Ectodermal cell (in vitro differentiated cells): ENCODE results near the gene ZNF205. TPM values are rescaled to one million over a fixed set of nuclear protein-coding genes. Genes with fewer than 3 reads are reported as not detected.
A peak's percentile ranks its signal among the peaks of the same experiment; 100 is the strongest.
"Not testable (repeated sequence)": the region's sequence is repeated elsewhere in the genome, so short reads cannot be mapped to it uniquely, and the experiment has no call there.

Source experiments
- H3K27ac ChIP-seq: 2 replicates; pipeline ENCODE4 v1.7.0; 2013; ENCODE audit warnings: mild to moderate bottlenecking, low read depth, low read length; ENCODE audit not compliant: insufficient read depth, poor library complexity, severe bottlenecking
- H3K27me3 ChIP-seq: 2 replicates; pipeline ENCODE4 v1.7.0; 2013; ENCODE audit warnings: mild to moderate bottlenecking, low read length; ENCODE audit not compliant: insufficient read depth, control insufficient read depth, poor library complexity, severe bottlenecking
- H3K36me3 ChIP-seq: one replicate; pipeline ENCODE4 v1.7.0; 2013; ENCODE audit warnings: low read length; ENCODE audit not compliant: control insufficient read depth, insufficient read depth
- H3K4me1 ChIP-seq: one replicate; pipeline ENCODE4 v1.7.0; 2013; ENCODE audit warnings: low read length; ENCODE audit not compliant: control insufficient read depth, insufficient read depth
- H3K4me3 ChIP-seq: 2 replicates; pipeline ENCODE4 v1.7.0; 2013; ENCODE audit warnings: low read depth, low read length, control low read depth; ENCODE audit not compliant: insufficient read depth
- H3K9me3 ChIP-seq: 2 replicates; pipeline ENCODE4 v1.7.0; 2013; ENCODE audit warnings: mild to moderate bottlenecking, low read length, moderate library complexity; ENCODE audit not compliant: control insufficient read depth
- WGBS, 2 experiments: methylation state at CpG; one replicate each; pipeline ENCODE4 v1.1.7; 2013; ENCODE audit warnings: missing lambda C conversion rate in 2 of 2; 5-methylcytosine and 5-hydroxymethylcytosine counted together
- polyA plus RNA-seq, 4 experiments: library from polyadenylated mRNA; stranded (reverse); fragments of 50-300 nt; gene quantifications; one replicate each; pipeline ENCODE4 v1.2.3, GENCODE V29; 2013

Gene ZNF205
- 19.7 TPM for polyA plus RNA-seq (2013, experiment 1 of 4)
- 19.5 TPM for polyA plus RNA-seq (2013, experiment 2 of 4)
- polyA plus RNA-seq (2013, experiment 3 of 4) = 16.9 TPM
- polyA plus RNA-seq (2013, experiment 4 of 4) = 17.8 TPM

GRCh38 chr16:3112058-3112880 lies at the start of gene ZNF205:
Gene ZNF205 (plus strand): TSS chr16:3112586. CDS start chr16:3113431, 845 bp downstream.
- no peak within 1 kb of the TSS for H3K27ac ChIP-seq
- WGBS, 2 experiments = 9 to 10% methylated on average over 22 to 23 of the region's 23 CpGs
- peaks cover 12% of the 10 kb centered on the region for H3K4me1 ChIP-seq
- H3K9me3 ChIP-seq = no peaks in the 10 kb centered on the region
- H3K4me3 ChIP-seq = peak within 1 kb of the TSS; percentile 98
- H3K36me3 ChIP-seq = peaks cover 7% of the 10 kb centered on the region
- peaks cover 1% of the 10 kb centered on the region for H3K27me3 ChIP-seq

DNA sequence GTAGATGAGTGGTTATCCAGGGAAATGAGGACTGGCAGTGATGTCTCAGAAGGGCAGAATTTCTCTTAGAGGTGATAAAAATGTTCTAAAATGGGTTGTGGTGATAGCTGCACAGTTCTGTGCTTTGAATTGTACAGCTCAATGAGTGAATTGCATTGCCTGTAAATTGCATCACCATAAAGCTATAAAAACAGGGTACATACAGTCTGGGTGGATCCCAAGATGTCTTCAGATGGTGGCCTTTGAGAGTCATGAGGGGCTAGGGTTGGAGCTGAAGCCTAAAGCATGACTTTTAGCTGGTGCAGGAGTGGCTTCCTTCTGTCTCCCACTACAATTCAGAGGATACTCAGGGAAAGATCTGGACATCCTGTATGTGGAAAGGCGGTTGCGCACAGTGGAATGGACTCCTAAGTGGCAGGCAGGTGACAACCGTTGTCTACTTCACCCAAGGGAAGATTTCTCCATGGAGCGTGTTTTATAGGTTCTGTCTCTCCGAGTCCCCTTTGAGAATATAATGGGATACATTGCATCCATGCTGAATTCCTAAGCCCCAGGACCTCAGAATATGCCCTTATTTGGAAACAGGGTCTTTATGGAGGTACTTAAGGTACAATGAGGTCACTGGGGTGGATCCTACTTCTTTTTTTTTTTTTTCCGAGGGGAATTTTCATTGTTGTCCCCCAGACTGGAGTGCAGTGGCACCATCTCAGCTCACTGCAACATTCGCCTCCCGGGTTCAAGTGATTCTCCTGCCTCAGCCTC lies 48.6 kb upstream of the ZNF205 start:
- H3K4me3 ChIP-seq = no peak overlapping the region
- 88 to 91% methylated on average over 8 of the region's 8 CpGs for WGBS, 2 experiments
- no peaks in the 10 kb centered on the region for H3K9me3 ChIP-seq
- peaks cover 6% of the 10 kb centered on the region for H3K4me1 ChIP-seq
- no peak overlapping the region for H3K27ac ChIP-seq
- no peaks in the 10 kb centered on the region for H3K36me3 ChIP-seq
- H3K27me3 ChIP-seq = peaks cover 8% of the 10 kb centered on the region

- H3K9me3 ChIP-seq = no peaks in the 10 kb centered on the region
- H3K4me3 ChIP-seq = no peak within 1 kb of the TSS
- no peaks in the 10 kb centered on the region for H3K4me1 ChIP-seq
- H3K27ac ChIP-seq = no peak within 1 kb of the TSS
- no peaks in the 10 kb centered on the region for H3K36me3 ChIP-seq
- H3K27me3 ChIP-seq = peaks cover 6% of the 10 kb centered on the region
- 82 to 83% methylated on average over 13 of the region's 13 CpGs for WGBS, 2 experiments
Observed at GRCh38 chr16:3065069-3065741, 47.2 kb upstream of the ZNF205 start, which contains the start of gene IL32. Gene IL32 (plus strand): TSS chr16:3065640. CDS start chr16:3065812, 172 bp downstream.

DNA sequence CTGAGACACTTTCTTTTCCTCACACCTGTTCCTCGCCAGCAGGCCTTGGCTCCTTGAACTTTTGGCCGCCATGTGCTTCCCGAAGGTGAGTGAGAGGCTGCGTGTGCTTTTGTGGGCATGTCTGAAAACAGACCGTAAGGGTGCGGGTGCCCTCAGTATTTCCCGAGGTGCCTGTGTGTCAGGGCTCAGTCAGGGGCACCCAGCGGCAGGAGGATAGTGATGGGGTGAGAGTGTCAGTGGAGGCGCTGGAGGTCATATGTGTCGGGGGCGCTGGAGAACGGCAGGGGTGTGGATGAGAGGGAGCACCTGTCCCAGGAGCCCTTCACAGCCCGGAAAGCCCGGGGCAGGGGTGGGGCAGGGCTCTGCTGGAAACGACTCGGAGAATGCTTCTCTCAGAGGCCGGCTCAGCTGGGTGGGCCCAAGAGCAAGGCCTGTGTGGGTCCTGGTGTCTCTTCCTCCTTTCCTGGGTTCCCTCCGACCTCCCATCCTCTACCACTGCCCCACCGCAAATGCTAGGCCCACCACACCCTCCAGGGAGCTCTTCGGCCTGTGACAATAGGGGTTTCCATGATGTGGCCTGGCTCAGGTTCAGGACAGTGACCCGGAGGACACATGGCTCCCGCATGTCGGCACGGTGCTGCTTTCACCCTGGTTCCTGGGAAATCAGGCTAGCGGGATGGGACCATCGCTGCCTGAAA lies 46.5 kb upstream of the ZNF205 start:
- H3K9me3 ChIP-seq = no peaks in the 10 kb centered on the region
- no peaks in the 10 kb centered on the region for H3K27me3 ChIP-seq
- no peak overlapping the region for H3K4me3 ChIP-seq
- no peak overlapping the region for H3K27ac ChIP-seq
- WGBS, 2 experiments = 92% methylated on average over 26 of the region's 26 CpGs
- no peaks in the 10 kb centered on the region for H3K4me1 ChIP-seq
- no peaks in the 10 kb centered on the region for H3K36me3 ChIP-seq

DNA sequence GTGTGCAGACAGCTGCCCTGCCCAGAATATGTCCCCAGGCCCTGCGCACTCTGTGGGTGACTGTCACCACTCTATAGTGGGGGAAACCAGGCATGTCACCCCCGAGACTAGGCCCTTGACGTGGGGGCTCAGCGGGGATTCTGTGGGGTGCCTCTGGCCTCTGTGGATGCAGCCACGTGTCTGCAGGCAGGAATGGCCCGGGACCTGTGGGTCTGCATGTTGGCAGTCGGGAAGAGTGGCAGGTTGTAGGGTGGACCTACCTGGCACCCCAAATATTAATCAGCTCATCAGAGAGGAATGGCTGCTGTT lies 46.0 kb upstream of the ZNF205 start:
- Histone ChIP-seq H3K27ac (no peak overlapping the region), H3K27me3 (no peaks in the 10 kb centered on the region), H3K4me1 (no peaks in the 10 kb centered on the region), H3K4me3 (no peak overlapping the region), H3K36me3 (no peaks in the 10 kb centered on the region), H3K9me3 (no peaks in the 10 kb centered on the region)
- 92 to 95% methylated on average over 7 of the region's 7 CpGs for WGBS, 2 experiments

GRCh38 chr16:3068487-3068886 lies 43.9 kb upstream of the ZNF205 start:
- Histone ChIP-seq H3K4me1 (no peaks in the 10 kb centered on the region), H3K27ac (no peak overlapping the region), H3K9me3 (no peaks in the 10 kb centered on the region), H3K36me3 (no peaks in the 10 kb centered on the region), H3K27me3 (no peaks in the 10 kb centered on the region), H3K4me3 (no peak overlapping the region)
- WGBS, 2 experiments = 87 to 97% methylated on average over 4 of the region's 4 CpGs

GRCh38 chr16:3069146-3069545 lies 43.2 kb upstream of the ZNF205 start:
- H3K27me3 ChIP-seq, H3K36me3 ChIP-seq, H3K4me3 ChIP-seq, H3K27ac ChIP-seq, H3K9me3 ChIP-seq, H3K4me1 ChIP-seq: not testable (repeated sequence)
- 94 to 95% methylated on average over 10 of the region's 11 CpGs for WGBS, 2 experiments

GRCh38 chr16:3070608-3071111 lies 41.7 kb upstream of the ZNF205 start:
- no peaks in the 10 kb centered on the region for H3K9me3 ChIP-seq
- 83 to 86% methylated on average over 9 of the region's 9 CpGs for whole genome bisulfite sequencing, 2 experiments
- H3K4me1 ChIP-seq = no peaks in the 10 kb centered on the region
- H3K4me3 ChIP-seq = no peak overlapping the region
- H3K27me3 ChIP-seq = no peaks in the 10 kb centered on the region
- no peak overlapping the region for H3K27ac ChIP-seq
- H3K36me3 ChIP-seq = no peaks in the 10 kb centered on the region

DNA sequence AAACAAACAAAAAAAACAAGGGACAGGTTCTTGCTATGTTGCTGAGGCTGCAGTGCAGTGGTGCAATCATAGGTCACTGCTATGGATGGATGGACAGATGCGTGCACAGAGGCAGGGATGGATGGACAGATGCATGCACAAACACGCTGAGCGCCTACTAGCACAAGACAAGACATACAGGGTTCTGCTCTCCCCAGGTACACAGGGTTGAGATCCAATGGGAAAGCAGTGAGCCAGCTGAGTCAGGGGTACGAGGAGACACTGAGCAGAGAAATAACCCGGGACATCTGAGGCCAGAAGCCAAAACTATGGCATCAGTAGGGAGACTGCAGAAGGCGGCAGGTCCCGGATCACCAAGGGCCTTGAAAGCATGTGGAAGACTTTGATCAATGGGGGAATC lies 40.7 kb upstream of the ZNF205 start:
- no peak overlapping the region for H3K4me3 ChIP-seq
- H3K36me3 ChIP-seq = no peaks in the 10 kb centered on the region
- H3K27ac ChIP-seq = no peak overlapping the region
- H3K27me3 ChIP-seq = no peaks in the 10 kb centered on the region
- WGBS, 2 experiments = 91 to 93% methylated on average over 7 of the region's 7 CpGs
- no peaks in the 10 kb centered on the region for H3K4me1 ChIP-seq
- H3K9me3 ChIP-seq = no peaks in the 10 kb centered on the region
